H1 (cell line): ENCODE measurements around the gene CFAP97D2. TPM values are rescaled to one million over a fixed set of nuclear protein-coding genes. Genes with fewer than 3 reads are reported as not detected.

ENCODE experiments used
- ASH2L ChIP-seq: fragments of 200-600, 300-600 bp; sonication (generic); IDR thresholded peaks from one replicate; pipeline ENCODE4 v1.7.1; 2017; ENCODE audit warnings: low read length
- CBX8 ChIP-seq: fragments of 300-800, 300-1000 bp; sonication (generic); IDR thresholded peaks from 2 replicates; pipeline ENCODE4 v1.7.1; 2016; ENCODE audit warnings: low read depth, low read length, borderline replicate concordance
- CTBP2 ChIP-seq: IDR thresholded peaks from 2 replicates; pipeline ENCODE4 v1.7.0; 2011; ENCODE audit warnings: borderline replicate concordance, mild to moderate bottlenecking, moderate library complexity, mixed read lengths, low read length; ENCODE audit not compliant: insufficient read depth, insufficient read length
- GTF2F1 ChIP-seq: IDR thresholded peaks from 2 replicates; pipeline ENCODE4 v1.6.1; 2012; ENCODE audit warnings: low read depth, low read length, improper control_type of control experiment, borderline replicate concordance
- KDM1A ChIP-seq: fragments of 200-600, 300-600 bp; sonication (generic); IDR thresholded peaks from 2 replicates; pipeline ENCODE4 v1.7.1; 2016; ENCODE audit warnings: mild to moderate bottlenecking, low read length, borderline replicate concordance
- POU5F1 ChIP-seq: IDR thresholded peaks from 2 replicates; pipeline ENCODE4 v1.6.1; 2011; ENCODE audit warnings: low read depth, mild to moderate bottlenecking, low read length, moderate library complexity
- TAF7 ChIP-seq: optimal IDR thresholded peaks from 2 replicates; pipeline ENCODE3; 2011; ENCODE audit warnings: low read depth, mild to moderate bottlenecking, inconsistent platforms, low read length, moderate library complexity, borderline replicate concordance
- TBP ChIP-seq: IDR thresholded peaks from 2 replicates; pipeline ENCODE4 v1.6.1; 2011; ENCODE audit warnings: low read depth, low read length, improper control_type of control experiment
- polyA plus RNA-seq, 7 experiments: library from polyadenylated mRNA; depleted of rRNA in 3 of 7; stranded (reverse) in 5 of 7; unstranded in 2 of 7; fragments of >200 nt in 5 of 7; fragments of 200-250 nt in 2 of 7; gene quantifications; 1 replicate in 5 of 7; 2 replicates in 1 of 7; 4 replicates in 1 of 7; pipeline versions ENCODE4 v1.2.1 to v1.2.3, GENCODE V29; 2011 to 2013; ENCODE audit warnings: missing spikeins in 2 of 7, mixed read lengths in 2 of 7
- total RNA-seq: library from RNA; stranded (reverse); fragmentation: NEBNext Ultra II Directional; extraction: Animal tissue kit (Norgen Biotek cat#: 25700); gene quantifications from 2 replicates; pipeline ENCODE4 v1.2.1, GENCODE V29; 2021

CFAP97D2 gene
- total and polyA plus RNA-seq, 2 of the 8 experiments (the other 6 are each of a cell fraction or from before 2014, with no cell fraction given): not detected

DNA sequence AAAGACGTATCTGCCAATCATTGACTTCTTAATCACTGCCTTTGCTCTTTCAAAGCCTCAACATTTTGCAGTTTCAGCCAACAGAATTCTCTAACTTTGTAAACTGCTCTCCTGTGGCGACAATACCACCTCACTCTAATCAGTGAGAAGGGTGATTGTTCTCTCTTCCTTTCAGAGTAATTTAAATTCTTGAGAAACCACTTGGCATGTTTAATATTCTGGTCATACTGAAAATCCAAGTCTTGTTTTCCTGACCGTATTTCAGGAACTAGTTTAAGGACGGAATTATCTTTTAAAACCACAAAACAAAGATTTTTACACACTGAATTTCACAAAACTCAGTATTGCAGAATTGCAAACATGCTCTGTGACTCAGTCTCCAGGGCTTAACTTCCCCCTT, 50.4 kb downstream of the CFAP97D2 start (continued):
- TF ChIP-seq CTBP2 (no peak), TBP (no peak), CBX8 (no peak), GTF2F1 (no peak), ASH2L (no peak), TAF7 (no peak), KDM1A (no peak), POU5F1 (no peak)
- TF ChIP-seq, all 59 proteins: peak for 0
